ENCODE measurements around the gene CMC2.

Gene CMC2

DNA sequence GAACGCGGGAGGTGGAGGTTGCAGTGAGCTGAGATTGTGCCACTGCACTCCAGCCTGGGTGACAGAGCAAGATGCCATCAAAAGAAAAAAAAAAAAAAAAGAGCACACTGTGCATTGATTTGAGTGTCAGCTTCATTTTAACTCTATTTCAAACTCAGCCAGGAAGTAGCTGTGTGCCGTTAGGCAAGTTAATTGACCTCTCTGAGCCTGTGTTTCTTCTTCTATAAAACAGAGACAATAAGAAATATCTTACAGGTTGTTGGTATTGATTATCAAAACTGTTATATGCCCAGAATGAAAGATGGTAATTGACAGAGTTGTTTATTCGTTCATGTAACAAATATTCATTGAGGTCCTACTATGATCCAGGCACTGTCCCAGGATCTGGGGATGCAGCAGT, 83.3 kb downstream of the CMC2 start:
- no peak for DNase-seq
